GM18907 (cell line): ENCODE measurements around the gene F8A1.
A peak's percentile ranks its signal among the peaks of the same experiment; 100 is the strongest.
"Not testable (repeated sequence)": the region's sequence is repeated elsewhere in the genome, so short reads cannot be mapped to it uniquely, and the experiment has no call there.

ENCODE experiments used
- ATAC-seq: cut with Tn5 transposase; IDR thresholded peaks from one replicate; pipeline ENCODE4 v1.9.1; 2021; ENCODE audit warnings: mild to moderate bottlenecking, moderate library complexity; ENCODE audit not compliant: unreplicated experiment

The F8A1 gene

GRCh38 chrX:154886069-154886788 is at the start of gene F8A1:
Gene F8A1, plus strand, starts transcription at chrX:154886355. Its CDS starts 20 bp downstream, at chrX:154886375.
- ATAC-seq: peak; percentile 70

GRCh38 chrX:154840856-154841255 is 45.3 kb upstream of the F8A1 start:
- peak; percentile 42 for ATAC-seq

GRCh38 chrX:154850957-154851611 is 35.1 kb upstream of the F8A1 start:
- no peak for ATAC-seq

GRCh38 chrX:154855256-154855655 is 30.9 kb upstream of the F8A1 start:
- ATAC-seq: no peak

DNA sequence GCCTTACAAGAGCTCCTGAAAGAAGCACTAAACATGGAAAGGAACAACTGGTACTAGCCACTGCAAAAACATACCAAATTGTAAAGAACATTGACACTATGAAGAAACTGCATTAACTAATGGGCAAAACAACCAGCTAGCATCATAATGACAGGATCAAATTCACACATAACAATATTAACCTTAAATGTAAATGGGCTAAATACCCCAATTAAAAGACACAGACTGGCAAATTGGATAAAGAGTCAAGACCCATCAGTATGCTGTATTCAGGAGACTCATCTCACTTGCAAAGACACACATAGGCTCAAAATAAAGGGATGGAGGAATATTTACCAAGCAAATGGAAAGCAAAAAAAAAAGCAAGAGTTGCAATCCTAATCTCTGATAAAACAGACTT is 17.6 kb upstream of the F8A1 start:
- ATAC-seq: not testable (repeated sequence)

DNA sequence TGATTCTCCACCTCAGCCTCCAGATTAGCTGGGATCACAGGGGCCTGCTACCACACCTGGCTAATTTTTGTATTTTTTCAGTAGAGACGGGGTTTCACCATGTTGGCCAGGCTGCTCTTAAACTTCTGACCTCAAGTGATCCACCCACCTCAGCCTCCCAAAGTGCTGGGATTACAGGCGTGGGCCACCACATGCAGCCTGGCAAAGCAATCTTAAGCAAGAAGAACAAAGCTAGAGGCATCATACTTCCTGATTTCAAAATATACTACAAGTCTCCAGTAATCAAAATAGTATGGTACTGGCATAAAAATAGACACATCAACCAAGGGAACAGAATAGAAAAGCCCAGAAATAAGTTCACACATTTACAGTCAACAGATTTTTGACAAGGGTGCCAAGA is 12.8 kb upstream of the F8A1 start:
- no peak for ATAC-seq

- not testable (repeated sequence) for ATAC-seq
Observed at GRCh38 chrX:154884069-154884468, 2.1 kb upstream of the F8A1 start.

GRCh38 chrX:154885057-154885456 is 1.1 kb upstream of the F8A1 start:
- ATAC-seq: not testable (repeated sequence)

DNA sequence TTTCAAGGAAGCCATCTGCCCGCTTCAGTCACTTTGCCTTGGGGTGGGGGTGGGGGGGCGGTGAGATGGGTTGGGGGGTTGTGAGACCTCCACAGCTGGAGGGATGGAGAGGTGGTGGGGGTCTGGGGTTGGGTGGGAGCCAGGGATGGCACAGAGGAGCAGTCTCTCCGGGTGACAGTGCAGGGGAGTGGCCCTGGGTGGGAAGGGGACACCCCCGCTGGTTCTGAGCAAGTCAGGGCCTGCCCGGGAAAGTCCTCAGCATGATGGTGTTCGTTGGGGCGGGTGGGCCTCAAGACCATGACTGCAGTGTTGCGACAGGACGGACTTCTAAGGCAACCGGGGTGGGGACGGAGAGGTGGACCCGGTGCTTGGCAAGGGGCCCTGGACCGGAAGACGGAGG is 606 bp upstream of the F8A1 start:
- ATAC-seq: not testable (repeated sequence)

- ATAC-seq: peak; percentile 46
Observed at GRCh38 chrX:154886789-154887221, 650 bp downstream of the F8A1 start.

DNA sequence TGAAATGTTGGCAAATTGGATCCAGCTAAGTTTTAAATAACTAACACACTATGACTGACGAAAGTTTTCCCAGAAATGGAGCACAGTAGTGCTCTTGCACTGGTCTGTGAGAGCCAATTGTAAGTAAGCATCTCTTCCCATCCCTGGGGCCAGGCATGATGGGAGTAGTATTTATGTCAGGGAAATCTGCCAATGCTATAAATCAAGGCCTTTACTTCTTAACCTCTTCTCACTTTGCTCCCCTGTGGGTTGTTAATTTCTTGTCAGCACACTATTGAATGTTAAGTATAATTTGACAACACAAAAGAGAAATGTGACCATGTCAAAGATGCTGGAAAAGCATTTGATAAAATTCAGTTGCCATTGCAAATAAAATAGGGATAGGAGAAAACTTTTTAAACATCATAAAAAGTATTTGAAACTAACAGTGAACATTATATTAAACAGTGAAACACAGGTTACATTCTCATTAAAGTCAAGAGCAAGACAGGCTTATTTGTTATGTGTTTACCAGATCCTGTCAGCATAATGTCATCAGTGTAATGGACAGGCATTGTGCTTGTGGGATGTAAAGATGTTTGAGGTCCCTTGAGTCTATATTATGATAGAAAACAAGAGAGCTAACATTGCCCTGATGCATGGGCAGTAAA is 5.0 kb downstream of the F8A1 start:
- ATAC-seq: no peak

DNA sequence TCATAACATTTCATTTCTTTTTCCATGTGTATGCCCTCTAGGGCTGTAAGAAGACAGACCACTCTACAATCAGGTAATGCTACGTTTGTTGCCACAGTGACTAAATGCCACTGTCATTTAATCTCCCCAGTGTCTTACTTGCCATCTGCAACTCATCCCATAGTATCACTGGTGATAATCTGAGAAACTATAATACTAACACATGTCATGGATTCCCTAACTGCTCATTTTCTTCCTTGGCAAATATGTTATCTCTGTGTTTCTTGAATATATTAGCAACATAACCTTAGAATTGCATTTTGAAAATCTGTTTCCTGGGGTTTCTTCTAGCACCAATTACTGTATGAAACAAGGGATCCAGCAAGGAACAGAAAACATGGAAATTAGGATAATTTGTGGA is 6.1 kb downstream of the F8A1 start:
- no peak for ATAC-seq

DNA sequence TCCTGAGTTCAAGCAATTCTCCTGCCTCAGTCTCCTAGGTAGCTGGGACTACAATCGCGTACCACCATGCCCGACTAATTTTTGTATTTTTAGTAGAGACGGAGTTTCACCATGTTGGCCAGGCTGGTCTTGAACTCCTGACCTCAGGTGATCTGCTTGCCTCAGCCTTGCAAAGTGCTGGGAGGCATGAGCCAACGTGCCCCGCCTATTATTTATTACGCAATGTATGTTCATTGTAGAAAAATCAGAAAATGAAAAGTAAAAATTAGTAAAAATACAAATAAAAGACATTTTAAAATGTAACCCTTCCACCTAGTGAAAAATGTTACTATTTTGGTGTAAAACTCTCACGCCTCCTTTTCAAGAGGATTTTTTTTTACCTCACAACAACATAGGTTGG is 14.2 kb downstream of the F8A1 start:
- no peak for ATAC-seq

GRCh38 chrX:154902408-154902807 is 16.3 kb downstream of the F8A1 start:
- ATAC-seq: no peak

DNA sequence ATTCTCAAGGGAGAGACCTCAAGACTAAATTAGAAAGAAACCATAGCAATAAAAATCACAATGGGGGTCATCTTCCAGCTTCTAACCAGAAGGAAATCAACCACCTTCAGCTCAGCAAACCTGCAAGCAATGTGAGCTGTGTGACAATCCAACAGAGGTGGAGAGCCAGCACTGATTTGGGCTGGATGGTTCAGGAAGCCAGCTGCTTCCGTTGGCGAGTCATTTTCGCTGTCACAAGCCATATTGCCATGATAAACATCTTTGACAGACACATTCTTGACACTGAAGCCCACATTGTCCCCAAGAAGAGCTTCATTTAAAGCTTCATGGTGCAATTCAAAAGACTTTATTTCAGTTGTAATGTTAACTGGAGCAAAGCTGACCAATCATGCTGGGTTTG is 22.7 kb downstream of the F8A1 start:
- ATAC-seq: no peak

GRCh38 chrX:154910048-154910447 is 23.9 kb downstream of the F8A1 start:
- not testable (repeated sequence) for ATAC-seq

DNA sequence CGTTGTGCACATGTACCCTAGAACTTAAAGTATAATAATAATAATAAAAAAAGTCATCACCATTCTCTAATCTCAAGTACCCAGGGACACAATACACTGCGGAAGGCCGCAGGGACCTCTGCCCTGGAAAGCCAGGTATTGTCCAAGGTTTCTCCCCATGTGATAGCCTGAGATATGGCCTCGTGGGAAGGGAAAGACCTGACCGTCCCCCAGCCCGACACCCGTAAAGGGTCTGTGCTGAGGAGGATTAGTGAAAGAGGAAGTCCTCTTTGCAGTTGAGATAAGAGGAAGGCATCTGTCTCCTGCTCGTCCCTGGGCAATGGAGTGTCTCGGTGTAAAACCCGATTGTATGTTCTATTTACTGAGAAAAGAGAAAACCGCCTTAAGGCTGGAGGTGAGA is 24.4 kb downstream of the F8A1 start:
- not testable (repeated sequence) for ATAC-seq

GRCh38 chrX:154914052-154914451 is 27.9 kb downstream of the F8A1 start:
- no peak for ATAC-seq

DNA sequence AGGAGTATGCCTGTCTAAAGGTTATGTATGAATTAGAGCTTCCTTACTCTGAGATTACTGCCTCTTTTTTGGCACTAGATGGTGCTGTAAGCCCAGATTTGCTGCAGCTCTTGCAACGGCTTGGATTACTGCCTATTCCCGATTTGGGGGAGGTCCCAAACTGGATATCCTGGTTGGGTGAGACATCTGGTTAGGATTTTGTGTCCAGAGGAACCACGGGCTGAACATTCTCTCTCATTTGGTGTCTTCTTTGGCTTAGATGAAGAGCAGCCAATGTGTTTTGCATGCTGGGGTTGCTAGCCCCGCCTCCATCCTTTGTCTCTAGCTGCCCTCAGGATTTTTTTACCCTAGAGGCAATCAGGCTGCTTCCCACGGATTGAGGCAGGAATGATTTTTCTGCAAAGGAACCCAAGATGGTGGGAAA is 31.9 kb downstream of the F8A1 start:
- peak; percentile 68 for ATAC-seq

DNA sequence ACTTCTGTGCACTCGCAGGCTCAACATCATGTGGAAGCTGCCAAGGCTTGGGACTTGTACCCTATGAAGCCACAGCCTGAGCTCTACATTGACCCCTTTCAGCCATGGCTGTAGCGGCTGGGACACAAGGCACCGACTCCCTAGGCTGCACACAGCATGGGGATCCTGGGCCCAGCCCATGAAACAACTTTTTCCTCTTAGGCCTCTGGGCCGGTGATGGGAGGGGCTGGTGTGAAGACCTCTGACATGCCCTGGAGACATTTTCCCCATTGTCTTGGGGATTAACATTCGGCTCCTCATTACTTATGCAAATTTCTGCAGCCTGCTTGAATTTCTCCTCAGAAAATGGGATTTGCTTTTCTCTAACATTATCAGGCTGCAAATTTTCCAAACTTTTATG is 38.6 kb downstream of the F8A1 start:
- ATAC-seq: not testable (repeated sequence)
